Effector memory CD4-positive, alpha-beta T cell (primary cell): ENCODE measurements around the gene NOL6.
"Not testable (repeated sequence)": the region's sequence is repeated elsewhere in the genome, so short reads cannot be mapped to it uniquely, and the experiment has no call there.

Source experiments
- DNase-seq, 3 donors: peaks; one replicate each; pipeline ENCODE4 v3.0.0-alpha.2; 2020
- H3K27ac ChIP-seq: 2 replicates; pipeline ENCODE4 v1.7.0; 2013; ENCODE audit warnings: mild to moderate bottlenecking, low read length, moderate library complexity; ENCODE audit not compliant: insufficient read depth, poor library complexity, severe bottlenecking
- H3K27me3 ChIP-seq: replicated peaks from 2 replicates; pipeline ENCODE4 v1.7.0; 2013; ENCODE audit warnings: mild to moderate bottlenecking, low read length; ENCODE audit not compliant: insufficient read depth, control insufficient read depth, poor library complexity, severe bottlenecking
- H3K36me3 ChIP-seq: 2 replicates; pipeline ENCODE4 v1.7.0; 2013; ENCODE audit warnings: mild to moderate bottlenecking, low read length, moderate library complexity; ENCODE audit not compliant: control insufficient read depth, insufficient read depth
- H3K4me1 ChIP-seq: 2 replicates; pipeline ENCODE4 v1.7.0; 2013; ENCODE audit warnings: low read length, mild to moderate bottlenecking; ENCODE audit not compliant: control insufficient read depth, insufficient read depth, poor library complexity, severe bottlenecking
- H3K4me3 ChIP-seq: 2 replicates; pipeline ENCODE4 v1.7.0; 2013; ENCODE audit warnings: low read length, low read depth, mild to moderate bottlenecking; ENCODE audit not compliant: insufficient read depth, poor library complexity, severe bottlenecking
- H3K9me3 ChIP-seq: 2 replicates; pipeline ENCODE4 v1.7.0; 2013; ENCODE audit warnings: mild to moderate bottlenecking, low read length, moderate library complexity; ENCODE audit not compliant: control insufficient read depth

The NOL6 gene

DNA sequence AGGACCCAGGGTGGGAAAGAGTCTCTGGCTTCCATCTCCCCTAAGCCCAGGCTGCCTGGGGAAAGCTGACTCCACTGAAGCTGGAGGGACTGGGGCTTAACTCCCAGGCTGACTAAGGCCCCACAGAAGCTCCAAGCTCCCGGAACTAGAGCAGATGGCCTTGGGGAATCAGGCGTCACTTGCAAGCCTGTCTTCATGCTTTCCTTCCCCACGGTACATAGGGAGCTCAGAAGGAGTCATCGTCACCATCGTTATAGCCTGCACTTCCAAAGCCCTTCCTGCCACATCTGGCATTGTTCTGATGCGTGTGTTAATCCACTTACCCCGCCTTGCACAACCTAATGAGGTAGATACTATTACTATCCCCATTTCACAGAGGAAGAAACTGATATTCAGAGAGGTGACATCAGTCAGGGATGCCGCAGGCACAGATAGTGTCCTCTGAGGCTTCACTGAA is 37.9 kb downstream of the NOL6 start:
- no peak for DNase-seq
- H3K4me3 ChIP-seq: no peak overlapping the region
- H3K4me1 ChIP-seq: no peaks in the 10 kb centered on the region

DNA sequence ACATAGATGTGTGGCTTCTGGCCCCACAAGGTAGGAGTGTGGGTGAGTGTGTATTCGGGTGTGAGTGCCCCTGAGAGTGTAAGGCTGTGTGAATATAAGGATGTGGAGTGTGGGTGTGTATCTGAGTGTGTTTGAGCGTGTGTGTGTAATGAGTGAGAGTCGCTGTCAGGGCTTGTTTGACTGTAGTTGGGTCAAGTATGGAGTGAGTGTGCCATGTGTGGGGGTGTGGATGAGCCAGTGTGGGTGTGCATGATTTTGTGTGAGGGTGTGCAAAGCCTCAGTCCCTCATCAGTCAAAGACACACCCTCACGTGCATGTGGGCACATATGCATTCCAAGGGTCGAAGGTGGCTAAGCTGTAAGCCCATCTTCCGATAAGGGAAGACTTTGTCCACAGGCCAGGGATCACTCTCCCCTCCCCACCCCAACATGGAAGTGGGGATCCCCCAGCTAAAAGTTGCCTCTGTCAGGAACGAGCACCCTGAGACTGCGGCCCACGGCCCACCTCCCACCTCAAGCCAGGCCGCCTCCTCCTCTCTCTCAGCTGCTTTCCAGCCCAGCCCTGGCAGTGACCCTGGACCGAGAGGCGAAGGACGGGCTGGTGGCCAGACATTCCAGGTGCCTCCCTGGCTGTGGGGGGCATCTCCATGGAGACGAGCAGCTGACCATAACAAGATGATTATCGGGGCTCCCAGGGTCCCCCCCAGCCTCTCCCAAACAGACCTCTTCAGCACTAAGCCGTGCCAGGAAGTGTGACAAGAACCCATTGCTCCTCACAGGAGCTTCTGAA is 39.2 kb downstream of the NOL6 start:
- Histone ChIP-seq H3K9me3 (no peaks in the 10 kb centered on the region), H3K27me3 (no peaks in the 10 kb centered on the region), H3K4me3 (no peak overlapping the region), H3K36me3 (no peaks in the 10 kb centered on the region), H3K4me1 (no peaks in the 10 kb centered on the region), H3K27ac (no peak overlapping the region)
- DNase-seq: no peak

More for the DNA sequence above, 37.9 kb downstream of the NOL6 start:
- H3K36me3 ChIP-seq: peaks cover 3% of the 10 kb centered on the region
- no peak overlapping the region for H3K27ac ChIP-seq
- no peaks in the 10 kb centered on the region for H3K27me3 ChIP-seq
- no peaks in the 10 kb centered on the region for H3K9me3 ChIP-seq

DNA sequence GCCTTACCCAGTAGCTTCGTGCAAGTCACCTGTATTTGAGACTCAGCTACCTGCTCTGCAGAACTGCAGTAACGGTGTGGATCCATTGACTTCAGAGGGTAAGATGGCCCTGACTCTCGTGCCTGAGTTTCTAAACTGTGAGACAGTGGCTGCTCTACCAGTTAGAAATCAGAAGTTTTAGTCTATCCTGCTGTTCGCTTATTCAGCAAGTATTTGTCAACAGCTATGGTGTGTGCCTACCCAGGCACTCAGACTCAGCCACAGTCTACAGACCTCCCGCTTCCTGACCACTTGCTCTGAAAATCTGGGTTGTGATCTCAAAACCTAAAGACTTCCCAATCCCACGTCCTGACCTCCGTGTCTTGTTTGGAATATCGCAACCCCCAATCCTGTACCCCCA is 39.9 kb downstream of the NOL6 start:
- Histone ChIP-seq H3K27ac (no peak overlapping the region), H3K36me3 (no peaks in the 10 kb centered on the region), H3K9me3 (no peaks in the 10 kb centered on the region), H3K27me3 (no peaks in the 10 kb centered on the region), H3K4me3 (no peak overlapping the region), H3K4me1 (no peaks in the 10 kb centered on the region)
- DNase-seq: no peak

DNA sequence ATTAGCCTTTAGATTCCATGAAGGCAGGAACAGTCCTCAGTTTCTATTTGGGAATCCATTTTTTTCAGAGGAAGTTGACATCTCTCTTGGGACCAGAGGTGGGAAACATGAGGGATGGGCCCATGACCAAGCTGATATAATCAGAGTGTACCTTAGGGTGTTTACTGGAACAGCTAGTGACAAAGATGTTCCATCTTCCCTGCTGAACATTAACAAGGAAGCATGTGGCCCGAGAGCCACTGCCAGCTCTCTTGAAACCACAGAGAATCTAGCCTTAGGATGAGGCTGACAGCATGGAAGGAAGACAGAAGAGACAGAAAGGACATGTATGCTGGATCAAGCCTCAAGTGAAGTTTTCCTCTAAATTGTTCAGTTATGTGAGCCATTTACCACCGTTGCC is 42.3 kb downstream of the NOL6 start:
- no peak overlapping the region for H3K27ac ChIP-seq
- no peak for DNase-seq
- H3K9me3 ChIP-seq: no peaks in the 10 kb centered on the region
- H3K27me3 ChIP-seq: no peaks in the 10 kb centered on the region
- H3K36me3 ChIP-seq: no peaks in the 10 kb centered on the region
- H3K4me3 ChIP-seq: no peak overlapping the region
- H3K4me1 ChIP-seq: no peaks in the 10 kb centered on the region

DNA sequence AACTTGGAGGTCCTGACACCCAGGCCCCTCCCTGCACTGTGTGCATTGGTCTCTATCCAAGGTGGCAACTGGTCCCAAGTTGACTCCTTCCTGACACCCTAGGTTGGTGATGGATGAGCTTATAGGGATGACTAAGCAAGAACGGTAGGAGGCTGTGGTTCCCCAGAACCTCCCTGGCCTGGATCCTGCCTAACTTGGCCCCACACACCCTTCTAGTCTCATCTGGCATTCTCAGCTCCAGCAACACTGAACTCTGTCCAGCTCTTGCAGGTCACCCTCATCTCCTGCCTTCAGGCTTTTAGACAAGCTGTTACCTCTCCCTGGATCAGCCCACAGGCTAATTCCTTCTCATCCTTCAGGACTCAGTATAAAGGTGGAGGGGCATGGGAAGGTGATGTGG is 42.8 kb downstream of the NOL6 start:
- no peaks in the 10 kb centered on the region for H3K4me1 ChIP-seq
- H3K9me3 ChIP-seq: no peaks in the 10 kb centered on the region
- H3K27me3 ChIP-seq: no peaks in the 10 kb centered on the region
- no peak overlapping the region for H3K4me3 ChIP-seq
- H3K36me3 ChIP-seq: no peaks in the 10 kb centered on the region
- H3K27ac ChIP-seq: no peak overlapping the region
- no peak for DNase-seq

DNA sequence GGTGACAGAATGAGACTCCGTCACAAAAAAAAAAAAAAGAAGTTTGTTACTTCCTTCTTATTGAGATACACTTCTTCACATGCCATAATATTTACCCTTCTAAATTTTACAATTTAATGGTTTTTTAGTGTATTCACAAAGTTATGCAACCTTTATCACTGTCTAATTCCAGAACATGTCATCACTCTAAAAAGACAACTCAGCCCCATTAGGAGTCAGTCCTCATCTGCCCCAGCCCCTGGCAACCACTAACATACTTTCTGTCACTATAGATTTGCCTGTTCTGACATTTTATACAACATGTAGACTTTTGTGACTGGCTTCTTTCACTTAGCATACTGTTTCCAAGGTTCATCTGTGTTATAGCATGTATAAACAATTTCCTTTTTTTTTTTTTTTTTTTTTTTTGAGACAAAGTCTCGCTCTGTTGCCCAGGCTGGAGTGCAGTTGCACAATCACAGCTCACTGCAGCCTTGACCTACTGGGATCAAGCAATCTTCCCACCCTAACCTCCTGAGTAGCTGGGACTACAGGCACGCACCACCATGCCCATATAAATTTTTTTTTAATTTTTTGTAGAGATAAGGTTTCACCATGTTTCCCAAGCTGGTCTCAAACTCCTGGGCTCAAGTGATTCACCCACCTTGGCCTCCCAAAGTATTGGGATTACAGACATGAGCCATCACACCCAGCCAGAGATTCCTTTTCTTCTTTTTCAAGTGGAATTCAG is 44.3 kb downstream of the NOL6 start:
- no peak for DNase-seq
- H3K9me3 ChIP-seq: no peaks in the 10 kb centered on the region
- H3K4me3 ChIP-seq: no peak overlapping the region
- H3K36me3 ChIP-seq: no peaks in the 10 kb centered on the region
- H3K4me1 ChIP-seq: no peaks in the 10 kb centered on the region
- no peak overlapping the region for H3K27ac ChIP-seq
- no peaks in the 10 kb centered on the region for H3K27me3 ChIP-seq

DNA sequence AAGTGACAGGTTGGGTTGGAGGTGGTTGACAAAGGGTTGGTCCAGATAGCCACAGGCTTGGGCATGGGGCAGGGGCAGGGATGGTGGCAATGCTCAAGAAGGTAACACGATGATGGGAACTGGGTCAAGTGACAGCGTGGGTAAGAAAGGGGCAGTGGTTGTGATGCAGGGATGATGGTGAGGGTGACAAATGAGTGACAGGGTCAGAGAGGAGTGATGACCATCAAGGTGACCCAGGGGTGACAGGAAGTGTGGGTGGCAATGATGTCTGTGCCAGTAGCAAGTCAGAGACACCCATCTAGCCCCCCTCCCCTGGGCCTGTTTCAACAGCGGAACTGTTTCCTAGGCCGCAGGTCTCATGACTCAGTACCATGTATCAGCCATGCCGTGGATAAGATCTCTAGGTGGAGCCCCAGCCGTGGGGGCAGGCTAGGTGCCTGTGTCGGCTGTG is 46.9 kb downstream of the NOL6 start:
- no peaks in the 10 kb centered on the region for H3K9me3 ChIP-seq

DNA sequence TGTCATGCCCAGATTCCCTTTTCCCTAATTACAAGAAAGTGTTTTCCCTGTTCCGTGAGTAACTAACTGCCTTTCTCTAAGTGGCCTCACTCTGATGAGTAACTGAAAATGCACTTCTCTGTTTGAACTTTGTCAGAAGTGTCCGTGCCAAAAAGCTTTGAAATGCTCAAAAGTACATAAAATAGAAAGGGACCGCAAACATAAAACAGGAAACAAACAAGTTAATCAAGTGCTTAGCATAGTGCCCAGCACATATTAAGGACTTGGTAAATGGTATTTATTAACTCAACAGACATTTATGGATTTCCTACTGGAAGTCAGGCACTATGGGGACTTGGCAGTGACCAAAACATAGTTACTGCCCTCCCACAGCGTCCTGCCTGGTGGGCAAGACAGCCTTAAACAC is 48.6 kb downstream of the NOL6 start:
- no peak overlapping the region for H3K27ac ChIP-seq
- no peak for DNase-seq
- H3K4me1 ChIP-seq: no peaks in the 10 kb centered on the region

More for the DNA sequence above, 46.9 kb downstream of the NOL6 start:
- DNase-seq: peak; percentile 15 to 31 (median 22)
- Histone ChIP-seq H3K27ac (no peak overlapping the region), H3K36me3 (no peaks in the 10 kb centered on the region), H3K4me3 (no peak overlapping the region), H3K4me1 (no peaks in the 10 kb centered on the region), H3K27me3 (no peaks in the 10 kb centered on the region)

DNA sequence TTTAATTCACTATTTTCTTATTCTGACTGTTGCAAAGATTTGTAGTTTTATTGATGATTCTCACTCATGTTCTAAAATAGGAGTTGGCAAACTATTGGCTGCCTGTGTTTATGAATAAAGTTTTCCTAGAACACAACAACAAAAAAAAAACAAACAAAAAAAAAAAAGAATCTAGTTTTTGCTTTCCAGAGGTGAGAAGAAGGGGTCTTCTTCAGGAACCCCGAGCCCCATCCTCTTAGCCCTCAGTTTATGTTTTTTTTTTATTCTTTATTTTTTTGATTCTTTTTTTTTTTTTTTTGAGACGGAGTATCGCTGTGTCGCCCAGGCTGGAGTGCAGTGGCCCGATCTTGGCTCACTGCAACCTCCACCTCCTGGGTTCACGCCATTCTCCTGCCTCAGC is 49.2 kb downstream of the NOL6 start:
- DNase-seq: not testable (repeated sequence)

More for the DNA sequence above, 48.6 kb downstream of the NOL6 start:
- Histone ChIP-seq H3K9me3 (no peaks in the 10 kb centered on the region), H3K36me3 (no peaks in the 10 kb centered on the region), H3K27me3 (no peaks in the 10 kb centered on the region), H3K4me3 (no peak overlapping the region)

DNA sequence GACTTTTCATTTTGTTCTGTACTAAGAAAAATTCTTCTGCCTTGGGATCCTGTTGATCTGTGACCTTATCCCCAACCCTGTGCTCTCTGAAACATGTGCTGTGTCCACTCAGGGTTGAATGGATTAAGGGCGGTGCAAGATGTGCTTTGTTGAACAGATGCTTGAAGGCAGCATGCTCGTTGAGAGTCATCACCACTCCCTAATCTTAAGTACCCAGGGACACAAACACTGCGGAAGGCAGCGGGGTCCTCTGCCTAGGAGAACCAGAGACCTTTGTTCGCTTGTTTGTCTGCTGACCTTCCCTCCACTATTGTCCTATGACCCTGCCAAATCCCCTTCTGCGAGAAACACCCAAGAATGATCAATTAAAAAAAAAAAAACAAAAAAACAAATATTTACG is 49.7 kb downstream of the NOL6 start:
- not testable (repeated sequence) for H3K4me1 ChIP-seq, H3K27ac ChIP-seq, H3K9me3 ChIP-seq, H3K27me3 ChIP-seq, H3K36me3 ChIP-seq, H3K4me3 ChIP-seq, DNase-seq

More for the DNA sequence above, 49.2 kb downstream of the NOL6 start:
- not testable (repeated sequence) for H3K36me3 ChIP-seq, H3K27me3 ChIP-seq, H3K27ac ChIP-seq, H3K9me3 ChIP-seq, H3K4me1 ChIP-seq, H3K4me3 ChIP-seq
